ENCODE results near the gene ARMC9.

The ARMC9 gene

GRCh38 chr2:231200805-231201474 is 2.5 kb downstream of the ARMC9 start:
- TF ChIP-seq, protein P1, sequence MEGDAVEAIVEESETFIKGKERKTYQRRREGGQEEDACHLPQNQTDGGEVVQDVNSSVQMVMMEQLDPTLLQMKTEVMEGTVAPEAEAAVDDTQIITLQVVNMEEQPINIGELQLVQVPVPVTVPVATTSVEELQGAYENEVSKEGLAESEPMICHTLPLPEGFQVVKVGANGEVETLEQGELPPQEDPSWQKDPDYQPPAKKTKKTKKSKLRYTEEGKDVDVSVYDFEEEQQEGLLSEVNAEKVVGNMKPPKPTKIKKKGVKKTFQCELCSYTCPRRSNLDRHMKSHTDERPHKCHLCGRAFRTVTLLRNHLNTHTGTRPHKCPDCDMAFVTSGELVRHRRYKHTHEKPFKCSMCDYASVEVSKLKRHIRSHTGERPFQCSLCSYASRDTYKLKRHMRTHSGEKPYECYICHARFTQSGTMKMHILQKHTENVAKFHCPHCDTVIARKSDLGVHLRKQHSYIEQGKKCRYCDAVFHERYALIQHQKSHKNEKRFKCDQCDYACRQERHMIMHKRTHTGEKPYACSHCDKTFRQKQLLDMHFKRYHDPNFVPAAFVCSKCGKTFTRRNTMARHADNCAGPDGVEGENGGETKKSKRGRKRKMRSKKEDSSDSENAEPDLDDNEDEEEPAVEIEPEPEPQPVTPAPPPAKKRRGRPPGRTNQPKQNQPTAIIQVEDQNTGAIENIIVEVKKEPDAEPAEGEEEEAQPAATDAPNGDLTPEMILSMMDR (IDR thresholded peaks at IDR 0.05; ENCODE audit: extremely low read depth, insufficient read depth, missing control alignments) = no peak
- in situ Hi-C loops (cut with MboI; ENCODE audit: low pct_unique_long_range_greater_than_20kb, low sequenced_read_pairs, unreplicated experiment) = no loop called here
- DNase-seq (ENCODE audit: low spot score) = no peak

- in situ Hi-C loops (cut with MboI; ENCODE audit: low pct_unique_long_range_greater_than_20kb, low sequenced_read_pairs, unreplicated experiment) = no loop called here
- no peak for DNase-seq (ENCODE audit: low spot score)
- TF ChIP-seq, protein P1 (IDR thresholded peaks at IDR 0.05; ENCODE audit: extremely low read depth, insufficient read depth, missing control alignments) = no peak
Measured at GRCh38 chr2:231201475-231201814, 3.0 kb downstream of the ARMC9 start.

DNA sequence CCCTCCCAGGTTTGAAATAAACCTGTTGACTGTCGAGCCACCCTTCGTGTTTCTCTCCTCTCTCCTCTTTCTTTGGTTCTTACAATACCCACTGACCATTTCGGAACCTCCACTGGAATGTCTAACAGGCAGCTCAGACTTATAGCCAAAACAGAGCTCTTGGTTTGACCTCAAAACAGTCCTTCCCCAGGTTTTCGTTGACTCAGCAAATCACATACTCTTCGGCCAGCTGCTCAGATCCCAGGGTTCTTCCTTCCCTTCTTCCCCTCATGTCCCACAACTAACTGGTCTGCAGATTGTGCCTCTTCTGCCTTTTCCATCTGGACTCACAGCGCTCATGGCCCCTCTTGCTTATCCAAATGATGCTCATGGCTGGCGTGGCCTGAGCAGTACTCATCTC is 4.7 kb downstream of the ARMC9 start:
- TF ChIP-seq, protein P1 (IDR thresholded peaks at IDR 0.05; ENCODE audit: extremely low read depth, insufficient read depth, missing control alignments) = no peak
- DNase-seq (ENCODE audit: low spot score) = no peak
- in situ Hi-C loops (cut with MboI; ENCODE audit: low pct_unique_long_range_greater_than_20kb, low sequenced_read_pairs, unreplicated experiment) = no loop called here

DNA sequence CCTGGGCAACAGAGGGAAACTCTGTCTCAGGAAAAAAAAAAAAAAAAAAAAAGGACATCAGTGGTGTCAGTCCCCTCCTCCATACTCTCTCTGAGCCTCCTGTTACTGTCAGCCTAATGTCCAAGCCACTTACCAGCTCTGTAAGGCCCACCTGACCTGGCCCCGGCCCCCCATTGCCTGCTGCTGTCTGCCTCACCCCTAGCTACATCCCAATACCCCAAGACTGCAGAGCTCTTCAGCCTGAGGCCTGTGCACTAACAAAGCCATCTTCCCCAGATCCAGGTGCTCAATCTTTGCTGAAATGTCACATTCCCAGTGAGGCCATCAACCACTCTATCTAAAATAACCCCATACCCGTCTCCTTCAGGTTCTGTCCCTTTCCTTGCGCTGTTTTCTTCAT is 5.7 kb downstream of the ARMC9 start:
- DNase-seq (ENCODE audit: low spot score) = no peak
- TF ChIP-seq, protein P1 (IDR thresholded peaks at IDR 0.05; ENCODE audit: extremely low read depth, insufficient read depth, missing control alignments) = no peak
- in situ Hi-C loops (cut with MboI; ENCODE audit: low pct_unique_long_range_greater_than_20kb, low sequenced_read_pairs, unreplicated experiment) = no loop called here

DNA sequence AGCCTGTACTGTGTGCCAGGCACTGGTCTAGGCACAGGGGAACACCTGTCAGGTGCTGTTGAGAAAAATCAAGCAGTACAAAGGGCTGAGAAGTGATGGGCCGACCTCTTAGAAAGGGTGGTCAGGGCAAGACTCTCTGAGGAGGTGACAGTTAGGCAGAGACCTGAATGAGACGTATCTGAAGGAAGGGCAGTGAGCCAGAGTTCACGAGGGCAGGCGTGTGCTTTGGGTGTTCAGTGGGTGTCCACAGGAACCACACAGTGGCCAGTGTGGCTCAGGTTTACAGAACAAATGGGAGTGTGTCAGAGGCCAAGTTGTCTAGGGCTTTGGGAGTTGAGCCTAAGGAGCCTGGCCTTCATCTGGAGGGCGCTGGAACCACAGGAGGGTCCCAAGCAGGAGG is 6.2 kb downstream of the ARMC9 start:
- DNase-seq (ENCODE audit: low spot score) = no peak
- in situ Hi-C loops (cut with MboI; ENCODE audit: low pct_unique_long_range_greater_than_20kb, low sequenced_read_pairs, unreplicated experiment) = no loop called here
- TF ChIP-seq, protein P1 (IDR thresholded peaks at IDR 0.05; ENCODE audit: extremely low read depth, insufficient read depth, missing control alignments) = no peak

GRCh38 chr2:231207734-231208133 is 9.3 kb downstream of the ARMC9 start:
- in situ Hi-C loops (cut with MboI; ENCODE audit: low pct_unique_long_range_greater_than_20kb, low sequenced_read_pairs, unreplicated experiment) = no loop called here
- TF ChIP-seq, protein P1 (IDR thresholded peaks at IDR 0.05; ENCODE audit: extremely low read depth, insufficient read depth, missing control alignments) = no peak
- DNase-seq (ENCODE audit: low spot score) = no peak
